NCI-H187 treated with DMSO at 0.1 percent for 48 hours (cell line): ENCODE results near the gene SPECC1.
"Not testable (repeated sequence)": the region's sequence is repeated elsewhere in the genome, so short reads cannot be mapped to it uniquely, and the experiment has no call there.

Source experiments
- DNase-seq: peaks from one replicate; lab custom pipeline; 2025; lab: John Stamatoyannopoulos, UW

SPECC1 gene

GRCh38 chr17:20173091-20173490 is 163.9 kb downstream of the SPECC1 start:
- no peak for DNase-seq

DNA sequence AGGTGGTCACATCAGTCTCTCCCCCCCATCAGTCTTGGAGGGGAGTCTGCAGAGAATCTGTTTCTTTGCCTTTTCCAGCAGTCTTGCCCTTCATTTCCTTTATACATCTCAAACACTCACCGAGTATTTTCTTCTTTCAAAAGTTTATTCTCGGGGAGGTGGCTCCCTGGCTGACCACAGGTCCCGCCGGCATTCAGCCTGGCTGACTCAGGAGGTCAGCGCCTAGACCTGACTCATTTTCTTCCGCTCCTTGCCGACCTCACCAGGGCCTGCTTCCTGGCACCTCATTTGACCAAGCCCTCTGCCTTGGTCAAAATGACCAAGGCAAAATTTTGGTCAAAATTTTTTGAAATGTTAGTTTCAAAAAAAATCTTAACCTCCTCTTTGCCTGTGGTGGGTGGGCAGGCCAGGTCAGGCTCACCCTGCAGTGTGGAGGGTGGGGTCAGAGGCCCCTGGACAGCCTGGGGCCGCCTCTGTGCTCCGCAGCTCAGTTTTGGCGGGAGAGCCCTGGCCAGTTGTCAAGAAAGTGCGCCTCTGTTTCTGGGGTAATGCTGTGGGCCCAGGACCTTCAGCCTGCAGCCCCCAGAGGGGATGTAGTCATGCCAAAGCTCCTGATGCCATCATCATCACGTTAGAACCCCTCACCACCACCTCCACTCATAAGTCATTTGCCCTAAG is 165.6 kb downstream of the SPECC1 start:
- no peak for DNase-seq

DNA sequence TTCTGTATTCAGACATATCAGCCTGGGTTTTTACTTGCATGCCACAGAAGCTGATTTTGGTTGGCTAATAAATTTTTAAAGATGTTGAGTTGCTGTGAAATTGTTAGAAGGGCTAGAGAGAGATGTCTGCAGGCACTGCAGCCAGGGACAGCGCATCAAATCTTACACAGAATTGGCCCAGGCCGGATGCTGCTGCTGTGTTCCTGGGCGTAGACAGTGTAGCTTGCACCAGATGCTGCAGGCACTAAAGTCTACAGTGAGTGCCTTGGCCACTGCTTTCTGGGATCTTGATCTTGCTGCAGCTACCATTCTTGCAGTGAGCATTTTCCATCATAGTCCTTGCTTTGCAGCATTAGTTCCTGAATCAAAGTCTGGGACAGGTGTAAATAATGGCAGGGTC is 169.9 kb downstream of the SPECC1 start:
- no peak for DNase-seq

DNA sequence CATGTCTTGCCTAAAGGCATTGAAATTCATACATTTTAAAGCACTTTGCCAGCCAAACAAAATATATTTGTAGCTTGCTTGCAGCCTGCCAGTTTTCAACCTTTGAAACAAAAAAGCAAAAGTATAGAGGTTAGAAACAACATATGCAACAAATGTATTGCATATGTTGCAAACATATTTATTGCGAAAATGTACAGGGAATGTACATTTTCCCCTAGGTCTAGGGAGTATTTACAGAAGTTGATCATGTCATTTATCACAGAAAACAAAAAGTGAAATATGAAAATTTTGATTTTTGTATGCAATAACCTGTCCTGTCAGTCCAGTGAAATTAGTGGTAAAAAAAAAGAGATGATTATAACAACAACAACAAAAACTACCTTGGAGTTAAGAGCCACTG is 171.5 kb downstream of the SPECC1 start:
- no peak for DNase-seq

DNA sequence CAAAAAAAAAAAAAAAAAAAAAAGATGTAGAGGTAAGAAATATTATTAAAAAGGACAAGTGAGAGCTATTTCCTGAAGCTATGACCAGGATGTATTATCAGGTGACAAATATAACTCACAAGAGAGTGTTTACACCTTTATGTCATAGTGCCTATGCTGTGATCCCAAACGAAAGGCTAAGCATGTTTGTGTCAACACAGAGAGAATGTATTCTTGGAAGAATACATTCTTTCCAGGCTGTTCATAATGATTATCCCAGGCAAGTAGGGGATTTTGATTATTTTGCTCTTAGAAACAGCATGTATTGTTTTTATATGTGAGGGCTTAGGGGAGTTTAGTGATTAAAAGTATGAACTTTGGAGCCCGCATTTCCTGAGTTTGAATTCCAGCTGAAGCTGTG is 175.0 kb downstream of the SPECC1 start:
- no peak for DNase-seq

- no peak for DNase-seq
These were observed 175.9 kb downstream of the SPECC1 start for GRCh38 chr17:20184977-20185619.

DNA sequence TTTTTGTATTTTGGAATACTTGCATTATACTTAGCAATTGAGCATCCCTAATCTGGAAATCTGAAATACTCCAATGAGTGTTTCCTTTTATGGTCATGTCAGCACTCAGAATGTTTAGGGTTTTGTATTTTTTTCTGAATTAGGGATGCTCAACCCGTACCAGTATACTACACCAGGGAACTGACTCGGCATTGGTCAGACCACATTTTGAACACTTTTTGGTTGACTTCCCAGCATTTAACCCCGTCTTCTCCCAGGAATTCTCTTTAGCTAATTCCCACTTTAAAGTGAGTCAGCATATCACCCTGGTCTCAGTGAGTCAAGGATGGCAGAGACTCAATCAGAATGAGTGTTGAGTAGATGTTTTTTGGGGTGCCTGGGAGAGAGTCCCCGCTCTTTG is 177.9 kb downstream of the SPECC1 start:
- no peak for DNase-seq

DNA sequence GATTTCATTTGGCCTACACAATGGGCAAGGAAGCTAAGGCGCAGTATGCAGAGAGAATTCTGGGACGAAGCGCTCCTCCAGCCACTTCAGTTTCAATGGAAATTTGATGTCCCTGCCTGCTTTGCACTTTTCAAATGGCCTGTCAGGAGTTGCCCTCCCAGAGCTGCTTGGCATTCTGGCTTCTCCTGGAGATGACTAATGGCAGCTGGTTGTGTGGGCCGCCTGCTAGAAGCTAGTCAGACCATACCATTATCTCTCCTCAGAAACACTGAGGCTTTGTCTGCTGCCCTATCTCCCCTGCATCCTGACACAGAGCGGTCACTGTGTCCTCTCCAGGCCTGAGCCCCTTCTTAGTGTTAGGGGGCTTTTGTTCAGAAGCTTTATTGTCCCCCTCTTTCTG is 180.1 kb downstream of the SPECC1 start:
- DNase-seq: no peak

- DNase-seq: no peak
These were observed 180.8 kb downstream of the SPECC1 start for GRCh38 chr17:20189979-20190378.

GRCh38 chr17:20190605-20191004 is 181.4 kb downstream of the SPECC1 start:
- DNase-seq: no peak

DNA sequence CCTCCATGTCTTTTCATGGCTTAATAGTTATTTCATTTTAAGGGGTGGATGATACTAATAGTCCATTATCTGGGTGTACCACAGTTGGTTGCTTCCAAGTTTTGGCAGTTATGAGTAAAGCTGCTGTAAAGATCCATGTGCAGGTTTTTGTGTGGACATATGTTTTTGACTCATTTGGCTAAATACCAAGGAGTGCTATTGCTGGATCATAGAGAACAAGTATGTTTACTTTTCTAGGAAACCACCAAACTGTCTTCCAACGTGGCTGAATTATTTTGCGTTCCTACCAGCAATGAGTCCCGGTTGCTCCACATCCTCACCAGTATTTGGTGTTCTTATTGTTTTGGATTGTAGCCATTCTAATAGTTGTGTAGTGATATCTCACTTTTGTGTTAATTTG is 181.9 kb downstream of the SPECC1 start:
- DNase-seq: no peak

GRCh38 chr17:20196286-20196685 is 187.1 kb downstream of the SPECC1 start:
- not testable (repeated sequence) for DNase-seq

GRCh38 chr17:20197272-20197926 is 188.2 kb downstream of the SPECC1 start:
- no peak for DNase-seq

GRCh38 chr17:20200016-20200795 is 191.0 kb downstream of the SPECC1 start:
- no peak for DNase-seq

- DNase-seq: no peak
These were observed 191.8 kb downstream of the SPECC1 start for GRCh38 chr17:20200865-20201458.

GRCh38 chr17:20202141-20202621 is 193.0 kb downstream of the SPECC1 start:
- peak; percentile 12 for DNase-seq

GRCh38 chr17:20203018-20203417 is 193.9 kb downstream of the SPECC1 start:
- DNase-seq: no peak

GRCh38 chr17:20203761-20204263 is 194.7 kb downstream of the SPECC1 start:
- no peak for DNase-seq

DNA sequence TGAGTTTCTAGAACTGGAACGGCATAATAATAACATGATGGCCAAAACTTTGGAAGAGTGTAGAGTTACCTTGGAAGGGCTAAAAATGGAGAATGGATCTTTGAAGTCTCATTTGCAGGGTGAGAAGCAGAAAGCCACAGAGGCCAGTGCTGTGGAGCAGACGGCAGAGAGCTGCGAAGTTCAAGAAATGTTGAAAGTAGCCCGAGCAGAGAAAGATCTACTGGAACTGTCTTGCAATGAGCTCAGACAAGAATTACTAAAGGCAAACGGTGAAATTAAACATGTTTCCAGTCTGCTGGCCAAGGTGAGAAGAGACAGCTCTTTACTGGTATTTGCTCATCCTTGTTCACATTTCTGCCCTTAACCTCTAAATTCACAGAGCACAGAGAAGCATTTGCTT is 196.4 kb downstream of the SPECC1 start:
- no peak for DNase-seq

DNA sequence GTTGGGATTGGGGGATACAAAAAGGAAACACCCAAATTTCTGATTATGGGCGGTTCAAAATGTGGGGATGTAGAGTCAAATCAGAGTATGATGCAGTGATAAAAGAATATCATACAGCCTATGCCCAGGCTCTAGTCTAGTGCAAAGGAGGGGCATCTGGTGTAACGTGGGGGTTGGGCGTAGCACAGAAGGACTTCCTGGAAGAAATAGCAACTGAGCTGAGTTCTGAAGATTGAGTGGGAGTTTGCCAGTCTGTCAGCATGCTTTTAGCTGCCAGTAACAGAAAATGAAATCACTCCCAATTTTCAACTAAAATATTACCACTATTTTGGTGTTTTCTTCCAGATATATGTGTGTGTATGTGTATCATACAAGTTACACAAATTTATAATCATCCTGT is 196.9 kb downstream of the SPECC1 start:
- no peak for DNase-seq

- DNase-seq: no peak
These were observed 197.4 kb downstream of the SPECC1 start for GRCh38 chr17:20206591-20206990.
